Activated CD4-positive, alpha-beta T cell treated with anti-CD3 and anti-CD28 coated beads, Interleukin-2, amount 50 U/mL, for 4 hours (primary cell): ENCODE results near the gene PTH2.

Experiments
- DNase-seq, 2 experiments: peaks; one replicate each; pipeline ENCODE4 v3.0.0-alpha.2; 2020

The PTH2 gene

GRCh38 chr19:49430678-49431329 lies 7.6 kb upstream of the PTH2 start:
- DNase-seq: peak in 1 of 2 experiments; percentile 32

GRCh38 chr19:49430172-49430677 lies 7.0 kb upstream of the PTH2 start:
- no peak for DNase-seq

GRCh38 chr19:49428547-49429451 lies 5.6 kb upstream of the PTH2 start:
- no peak for DNase-seq

- no peak for DNase-seq
Observed at GRCh38 chr19:49427855-49428546, 4.8 kb upstream of the PTH2 start.

- no peak for DNase-seq
Observed at GRCh38 chr19:49427339-49427738, 4.1 kb upstream of the PTH2 start.

GRCh38 chr19:49425922-49426592 lies 2.8 kb upstream of the PTH2 start:
- no peak for DNase-seq

- DNase-seq: no peak
Observed at GRCh38 chr19:49425178-49425577, 1.9 kb upstream of the PTH2 start, which contains the start of gene GFY. TSS of gene GFY (plus strand) at chr19:49425388. CDS start at chr19:49426431, 1,043 bp downstream.

- DNase-seq: no peak
Observed at GRCh38 chr19:49423985-49424303, 703 bp upstream of the PTH2 start.

GRCh38 chr19:49422407-49423070 lies 702 bp downstream of the PTH2 start:
- DNase-seq: no peak

GRCh38 chr19:49421878-49422202 lies 1.4 kb downstream of the PTH2 start:
- DNase-seq: no peak

GRCh38 chr19:49421039-49421877 lies 2.0 kb downstream of the PTH2 start:
- no peak for DNase-seq

GRCh38 chr19:49420227-49420626 lies 3.0 kb downstream of the PTH2 start:
- DNase-seq: no peak

- DNase-seq: no peak
Observed at GRCh38 chr19:49419173-49419572, 4.1 kb downstream of the PTH2 start.

- no peak for DNase-seq
Observed at GRCh38 chr19:49418511-49418910, 4.7 kb downstream of the PTH2 start.

- no peak for DNase-seq
Observed at GRCh38 chr19:49417088-49417487, 6.2 kb downstream of the PTH2 start.

- DNase-seq: no peak
Observed at GRCh38 chr19:49415810-49416200, 7.4 kb downstream of the PTH2 start.

GRCh38 chr19:49415102-49415809 lies 8.0 kb downstream of the PTH2 start:
- no peak for DNase-seq

GRCh38 chr19:49414256-49414655 lies 9.0 kb downstream of the PTH2 start:
- no peak for DNase-seq

- DNase-seq: no peak
Observed at GRCh38 chr19:49413348-49413747, 9.9 kb downstream of the PTH2 start.

- no peak for DNase-seq
Observed at GRCh38 chr19:49411681-49412326, 11.4 kb downstream of the PTH2 start.
